ENCODE results near the gene FANCM.

FANCM gene

DNA sequence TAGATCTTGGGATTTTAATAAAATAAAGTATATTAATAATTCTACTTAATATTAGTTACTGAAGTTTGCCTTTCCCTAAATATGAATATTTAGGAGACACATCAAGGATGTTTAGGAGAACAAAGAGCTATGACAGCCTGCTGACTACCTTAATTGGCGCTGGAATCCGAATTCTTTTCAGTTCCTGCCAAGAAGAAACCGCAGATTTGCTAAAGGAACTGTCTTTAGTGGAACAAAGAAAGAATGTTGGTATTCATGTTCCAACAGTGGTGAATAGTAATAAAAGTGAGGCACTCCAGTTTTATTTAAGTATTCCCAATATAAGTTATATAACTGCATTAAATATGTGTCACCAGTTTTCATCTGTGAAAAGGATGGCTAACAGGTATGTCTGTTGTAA is 62.8 kb downstream of the FANCM start:
- Histone ChIP-seq H3K27me3 (no peaks in the 10 kb centered on the region), H3K27ac (no peak overlapping the region), H3K36me3 (peaks cover 3 to 7% (median 7%) of the 10 kb centered on the region in 3 donors), H3K4me1 (no peaks in the 10 kb centered on the region), H3K4me3 (no peak overlapping the region), H3K9me3 (no peaks in the 10 kb centered on the region)
- TF ChIP-seq, protein P1, sequence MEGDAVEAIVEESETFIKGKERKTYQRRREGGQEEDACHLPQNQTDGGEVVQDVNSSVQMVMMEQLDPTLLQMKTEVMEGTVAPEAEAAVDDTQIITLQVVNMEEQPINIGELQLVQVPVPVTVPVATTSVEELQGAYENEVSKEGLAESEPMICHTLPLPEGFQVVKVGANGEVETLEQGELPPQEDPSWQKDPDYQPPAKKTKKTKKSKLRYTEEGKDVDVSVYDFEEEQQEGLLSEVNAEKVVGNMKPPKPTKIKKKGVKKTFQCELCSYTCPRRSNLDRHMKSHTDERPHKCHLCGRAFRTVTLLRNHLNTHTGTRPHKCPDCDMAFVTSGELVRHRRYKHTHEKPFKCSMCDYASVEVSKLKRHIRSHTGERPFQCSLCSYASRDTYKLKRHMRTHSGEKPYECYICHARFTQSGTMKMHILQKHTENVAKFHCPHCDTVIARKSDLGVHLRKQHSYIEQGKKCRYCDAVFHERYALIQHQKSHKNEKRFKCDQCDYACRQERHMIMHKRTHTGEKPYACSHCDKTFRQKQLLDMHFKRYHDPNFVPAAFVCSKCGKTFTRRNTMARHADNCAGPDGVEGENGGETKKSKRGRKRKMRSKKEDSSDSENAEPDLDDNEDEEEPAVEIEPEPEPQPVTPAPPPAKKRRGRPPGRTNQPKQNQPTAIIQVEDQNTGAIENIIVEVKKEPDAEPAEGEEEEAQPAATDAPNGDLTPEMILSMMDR (IDR thresholded peaks at IDR 0.05): no peak
- intact Hi-C loops (cut with DNase I; ENCODE audit: low total_unique reads): no loop called here
- DNase-seq: no peak

DNA sequence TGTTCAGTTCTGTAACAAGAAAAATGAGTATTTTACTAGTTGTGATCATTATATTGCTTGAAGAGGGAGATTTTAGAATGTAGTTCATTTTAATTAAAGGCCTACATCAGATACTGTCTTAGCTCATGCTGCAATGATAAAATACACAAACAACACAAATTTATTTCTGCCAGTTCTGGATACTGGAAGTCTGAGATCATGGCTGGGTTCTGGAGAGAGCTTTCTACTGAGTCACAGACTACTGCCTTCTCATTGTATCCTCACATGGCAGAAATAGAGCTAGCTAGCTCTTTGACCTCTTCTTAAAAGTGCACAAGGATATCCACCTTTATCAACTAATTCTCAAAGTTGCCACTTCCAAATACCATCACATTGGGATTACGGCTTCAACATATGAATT is 63.5 kb downstream of the FANCM start:
- Histone ChIP-seq H3K27ac (no peak overlapping the region), H3K9me3 (no peaks in the 10 kb centered on the region), H3K4me1 (no peaks in the 10 kb centered on the region), H3K4me3 (no peak overlapping the region), H3K36me3 (peaks cover 6 to 7% (median 7%) of the 10 kb centered on the region in 3 donors), H3K27me3 (no peaks in the 10 kb centered on the region)
- TF ChIP-seq, protein P1 (IDR thresholded peaks at IDR 0.05): no peak
- no peak for DNase-seq
- intact Hi-C loops (cut with DNase I; ENCODE audit: low total_unique reads): no loop called here

DNA sequence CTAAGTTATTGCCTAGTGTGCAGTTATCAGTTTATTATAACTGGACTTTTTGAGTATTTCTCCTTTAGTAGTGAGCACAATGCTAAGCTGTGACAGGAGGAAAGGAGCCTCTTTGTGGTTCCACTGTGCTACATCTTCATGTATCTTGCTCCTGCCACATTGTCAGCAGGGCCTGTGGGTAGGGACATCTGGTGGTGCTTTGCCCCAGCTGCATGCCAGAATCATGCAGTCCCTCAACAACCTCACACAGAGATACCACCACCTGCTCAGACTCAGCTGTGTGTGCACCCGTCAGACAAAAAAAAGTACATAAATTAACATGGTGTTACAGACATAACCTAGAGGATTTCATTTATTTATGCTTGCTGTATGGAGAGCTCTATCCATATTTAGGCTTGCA is 66.2 kb downstream of the FANCM start:
- Histone ChIP-seq H3K36me3 (peaks cover 6 to 14% (median 14%) of the 10 kb centered on the region in 3 donors), H3K4me3 (no peak overlapping the region), H3K27me3 (no peaks in the 10 kb centered on the region), H3K9me3 (no peaks in the 10 kb centered on the region), H3K4me1 (no peaks in the 10 kb centered on the region), H3K27ac (no peak overlapping the region)
- intact Hi-C loops (cut with DNase I; ENCODE audit: low total_unique reads): no loop called here
- TF ChIP-seq, protein P1 (IDR thresholded peaks at IDR 0.05): no peak
- no peak for DNase-seq

DNA sequence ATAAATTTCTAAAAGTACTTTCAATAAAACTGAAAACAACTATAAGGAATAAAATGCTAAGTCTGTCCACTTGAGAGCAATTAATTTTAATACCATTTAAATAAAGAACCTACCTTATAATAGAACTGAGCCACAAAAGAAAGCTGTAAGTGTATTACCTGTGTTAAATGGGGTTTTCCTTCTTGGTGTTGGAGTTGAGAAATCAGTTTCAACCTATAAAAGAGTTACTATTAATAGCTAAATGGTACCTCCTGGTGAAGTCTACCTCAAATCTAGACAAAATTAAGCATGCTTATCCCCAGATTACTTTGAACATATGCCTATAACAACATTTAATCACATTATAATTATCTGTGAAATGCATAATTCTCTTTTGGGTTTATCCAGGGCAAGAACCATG is 68.5 kb downstream of the FANCM start:
- Histone ChIP-seq H3K27ac (no peak overlapping the region), H3K4me1 (no peaks in the 10 kb centered on the region), H3K36me3 (peaks cover 14 to 20% (median 15%) of the 10 kb centered on the region in 3 donors), H3K9me3 (no peaks in the 10 kb centered on the region), H3K4me3 (no peak overlapping the region), H3K27me3 (no peaks in the 10 kb centered on the region)
- intact Hi-C loops (cut with DNase I; ENCODE audit: low total_unique reads): no loop called here
- no peak for DNase-seq
- TF ChIP-seq, protein P1 (IDR thresholded peaks at IDR 0.05): no peak

DNA sequence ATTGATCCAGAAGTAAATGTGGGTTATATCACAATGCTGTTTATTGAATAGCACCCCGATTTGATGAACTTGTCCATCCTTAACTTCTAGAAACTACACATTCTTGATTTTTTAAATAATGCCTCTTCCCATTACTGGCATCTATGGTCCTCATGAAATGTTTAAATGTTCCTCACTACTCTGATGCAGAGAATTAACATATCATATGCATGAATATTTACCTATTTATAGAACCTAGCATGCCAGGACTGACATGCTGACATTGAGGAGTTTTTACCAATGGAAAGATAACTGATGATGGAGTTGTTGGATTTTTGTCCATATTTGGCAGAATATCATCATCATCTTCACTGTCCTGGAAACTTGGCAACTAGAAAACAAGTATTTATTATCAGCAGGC is 74.4 kb downstream of the FANCM start:
- TF ChIP-seq, protein P1 (IDR thresholded peaks at IDR 0.05): no peak
- Histone ChIP-seq H3K27me3 (no peaks in the 10 kb centered on the region), H3K36me3 (peaks cover 13 to 63% (median 18%) of the 10 kb centered on the region in 3 donors), H3K4me3 (no peak overlapping the region), H3K4me1 (no peaks in the 10 kb centered on the region), H3K27ac (no peak overlapping the region), H3K9me3 (no peaks in the 10 kb centered on the region)
- intact Hi-C loops (cut with DNase I; ENCODE audit: low total_unique reads): no loop called here
- no peak for DNase-seq

DNA sequence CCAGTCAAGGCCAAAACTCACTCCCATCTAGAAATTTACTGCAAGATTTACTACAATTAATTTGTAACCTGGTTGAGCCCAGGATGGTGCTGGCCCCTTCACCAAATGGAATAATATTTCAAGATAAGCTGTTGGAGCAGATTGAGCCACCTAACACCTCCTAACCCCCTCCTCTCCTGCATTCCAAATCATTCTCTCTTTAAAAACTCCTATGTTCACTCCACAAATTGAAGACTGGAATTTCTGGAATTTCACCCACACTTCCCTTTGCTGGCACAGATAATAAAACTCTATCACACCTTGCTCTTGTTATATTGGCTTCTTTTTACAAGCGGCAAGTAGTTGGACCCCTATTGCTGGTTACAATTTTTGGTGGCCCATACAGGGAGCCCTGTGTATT is 75.6 kb downstream of the FANCM start:
- intact Hi-C loops (cut with DNase I; ENCODE audit: low total_unique reads): no loop called here
- H3K4me1 ChIP-seq: no peaks in the 10 kb centered on the region
- TF ChIP-seq, protein P1 (IDR thresholded peaks at IDR 0.05): no peak
- H3K9me3 ChIP-seq: no peaks in the 10 kb centered on the region
- no peak for DNase-seq
- no peaks in the 10 kb centered on the region for H3K27me3 ChIP-seq
- H3K36me3 ChIP-seq: peaks cover 18 to 68% (median 28%) of the 10 kb centered on the region in 3 donors
- H3K4me3 ChIP-seq: no peak overlapping the region
- H3K27ac ChIP-seq: no peak overlapping the region
